PC-3 (cell line): ENCODE measurements around the gene SLC35F2. TPM values are rescaled to one million over a fixed set of nuclear protein-coding genes. Genes with fewer than 3 reads are reported as not detected.

Source experiments
- ATAC-seq: fragments of 200-7000 bp; cut with Tn5 transposase; 2 replicates; pipeline ENCODE4 v1.9.1; 2020; ENCODE audit warnings: mild to moderate bottlenecking, moderate library complexity
- BruUV-seq: library from RNA; stranded (reverse); fragments of 400-500 nt; replicated peaks from 2 replicates; lab custom pipeline; 2021; lab: Mats Ljungman, UMichigan
- CTCF ChIA-PET: fragments of 300-600 bp; sonication (Branson Sonifier 250); formaldehyde crosslinking; loops from one replicate; lab custom pipeline; 2022; ENCODE audit warnings: antibody characterized with exemption; lab: Charles Lee
- POLR2A ChIA-PET: fragments of 300-600 bp; sonication (Branson Sonifier 250); formaldehyde crosslinking; loops from one replicate; lab custom pipeline; 2022; ENCODE audit warnings: antibody characterized with exemption; ENCODE audit not compliant: unreplicated experiment; lab: Charles Lee
- DNase-seq: peaks from one replicate; pipeline ENCODE4 v3.0.0-alpha.2; 2015
- H2AFZ ChIP-seq: fragments of 300-600 bp; sonication (generic); 2 replicates; pipeline ENCODE4 v1.6.0; 2016; ENCODE audit warnings: antibody characterized with exemption, low read length
- H3F3A ChIP-seq: fragments of 300-600 bp; sonication (generic); one replicate; pipeline ENCODE4 v1.6.0; 2017; ENCODE audit warnings: antibody characterized with exemption, low read length, control low read depth, mild to moderate bottlenecking; ENCODE audit not compliant: unreplicated experiment
- H3K27ac ChIP-seq: fragments of 300-600 bp; sonication (generic); 2 replicates; pipeline ENCODE4 v1.5.1; 2016; ENCODE audit warnings: mild to moderate bottlenecking, low read length
- H3K27me3 ChIP-seq: fragments of 300-600 bp; sonication (generic); 2 replicates; pipeline ENCODE4 v1.6.1; 2016; ENCODE audit warnings: low read length, mixed read lengths
- H3K36me3 ChIP-seq: fragments of 300-600 bp; sonication (generic); 2 replicates; pipeline ENCODE4 v1.6.1; 2016; ENCODE audit warnings: low read depth, mixed run types, low read length, mixed read lengths
- H3K4me1 ChIP-seq: fragments of 300-600 bp; sonication (generic); 2 replicates; pipeline ENCODE4 v1.5.1; 2016; ENCODE audit warnings: low read length; ENCODE audit not compliant: insufficient read depth
- H3K4me2 ChIP-seq: fragments of 300-600 bp; sonication (generic); 2 replicates; pipeline ENCODE4 v1.6.0; 2016; ENCODE audit warnings: low read length
- H3K4me3 ChIP-seq: fragments of 300-600 bp; sonication (generic); 2 replicates; pipeline ENCODE4 v1.5.1; 2016; ENCODE audit warnings: mild to moderate bottlenecking, low read length, mixed read lengths
- H3K79me2 ChIP-seq: fragments of 300-600 bp; sonication (generic); 2 replicates; pipeline ENCODE4 v1.6.1; 2017; ENCODE audit warnings: low read length, mixed read lengths
- H3K9ac ChIP-seq: fragments of 300-600 bp; sonication (generic); 2 replicates; pipeline ENCODE4 v1.6.0; 2016; ENCODE audit warnings: mild to moderate bottlenecking, low read length
- H3K9me2 ChIP-seq: fragments of 300-600 bp; sonication (generic); replicated peaks from 2 replicates; pipeline ENCODE4 v1.6.1; 2016; ENCODE audit warnings: mixed run types, low read length, mixed read lengths
- H3K9me3 ChIP-seq: fragments of 300-600 bp; sonication (generic); 2 replicates; pipeline ENCODE4 v1.6.1; 2016; ENCODE audit warnings: low read length, mixed read lengths
- H4K20me1 ChIP-seq: fragments of 300-600 bp; sonication (generic); 2 replicates; pipeline ENCODE4 v1.6.1; 2016; ENCODE audit warnings: low read length, mixed read lengths
- EZH2 ChIP-seq: fragments of 300-600 bp; sonication (generic); IDR thresholded peaks from one replicate; pipeline ENCODE4 v1.6.1; 2017; ENCODE audit warnings: antibody characterized with exemption, mild to moderate bottlenecking, low read length; ENCODE audit not compliant: unreplicated experiment
- EZH2phosphoT487 ChIP-seq: fragments of 300-600 bp; sonication (generic); IDR thresholded peaks from 2 replicates; pipeline ENCODE4 v1.6.1; 2018; ENCODE audit warnings: mild to moderate bottlenecking, antibody characterized with exemption, low read length, borderline replicate concordance
- intact Hi-C: fragments of 100-400 bp; cut with micrococcal nuclease; formaldehyde crosslinking; loops from 2 replicates; pipeline ENCODE4 v1.9.0; 2023
- total RNA-seq: library from RNA; depleted of rRNA; stranded (reverse); fragments of >200 nt; gene quantifications from 2 replicates; pipeline ENCODE4 v1.2.3, GENCODE V29; 2014
- TF ChIP-seq, protein P1 (sequence below): fragments of 300-600 bp; sonication (generic); conservative IDR thresholded peaks from 2 replicates; pipeline ENCODE4 v1.5.1; 2017; ENCODE audit warnings: antibody characterized with exemption, low read depth, mild to moderate bottlenecking, low read length

Gene SLC35F2
- total RNA-seq, 1 experiment from 2014 or later = 210 TPM

DNA sequence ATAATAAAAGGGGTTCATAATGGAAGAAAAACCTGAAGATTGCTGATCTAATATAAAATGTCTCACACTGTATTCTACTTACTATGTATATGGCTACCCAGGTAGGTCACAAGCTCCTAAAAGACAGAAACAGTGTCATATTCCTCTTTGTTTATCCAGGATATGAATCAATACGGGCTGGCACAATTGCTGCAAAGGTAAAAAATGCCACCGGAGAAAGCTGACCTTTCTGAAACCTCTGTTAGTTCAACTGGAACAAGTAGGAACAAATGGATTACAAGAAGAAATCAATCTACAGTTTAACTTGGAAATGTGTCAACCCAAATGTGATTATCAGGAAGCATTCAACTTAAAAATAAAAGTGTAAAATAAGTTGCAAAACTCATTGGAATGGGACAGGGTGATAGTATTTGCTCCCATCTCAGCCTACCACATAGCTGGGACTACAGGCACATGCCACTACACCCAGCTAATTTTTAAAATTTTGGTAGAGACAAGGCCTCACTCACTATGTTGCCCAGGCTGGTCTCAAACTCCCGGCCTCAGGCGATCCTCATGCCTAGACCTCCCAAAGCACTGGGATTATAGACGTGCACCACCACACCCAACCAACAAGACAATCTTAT lies 27.6 kb downstream of the SLC35F2 start:
- DNase-seq (peak; percentile 97), ATAC-seq (peak; percentile 95)
- TF ChIP-seq EZH2 (no peak), EZH2phosphoT487 (no peak)
- TF ChIP-seq, protein P1, sequence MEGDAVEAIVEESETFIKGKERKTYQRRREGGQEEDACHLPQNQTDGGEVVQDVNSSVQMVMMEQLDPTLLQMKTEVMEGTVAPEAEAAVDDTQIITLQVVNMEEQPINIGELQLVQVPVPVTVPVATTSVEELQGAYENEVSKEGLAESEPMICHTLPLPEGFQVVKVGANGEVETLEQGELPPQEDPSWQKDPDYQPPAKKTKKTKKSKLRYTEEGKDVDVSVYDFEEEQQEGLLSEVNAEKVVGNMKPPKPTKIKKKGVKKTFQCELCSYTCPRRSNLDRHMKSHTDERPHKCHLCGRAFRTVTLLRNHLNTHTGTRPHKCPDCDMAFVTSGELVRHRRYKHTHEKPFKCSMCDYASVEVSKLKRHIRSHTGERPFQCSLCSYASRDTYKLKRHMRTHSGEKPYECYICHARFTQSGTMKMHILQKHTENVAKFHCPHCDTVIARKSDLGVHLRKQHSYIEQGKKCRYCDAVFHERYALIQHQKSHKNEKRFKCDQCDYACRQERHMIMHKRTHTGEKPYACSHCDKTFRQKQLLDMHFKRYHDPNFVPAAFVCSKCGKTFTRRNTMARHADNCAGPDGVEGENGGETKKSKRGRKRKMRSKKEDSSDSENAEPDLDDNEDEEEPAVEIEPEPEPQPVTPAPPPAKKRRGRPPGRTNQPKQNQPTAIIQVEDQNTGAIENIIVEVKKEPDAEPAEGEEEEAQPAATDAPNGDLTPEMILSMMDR = no peak
- no peaks in the 10 kb centered on the region for H3K9me3 ChIP-seq
- intact Hi-C loops = loop anchor here (1.0 kb wide), 2 partner anchors 9 to 28 kb away; no protein-coding TSS in a partner anchor
- H3K79me2 ChIP-seq = peaks cover 98% of the 10 kb centered on the region
- POLR2A ChIA-PET = interaction anchor here (0.5 to 0.7 kb wide), 3 partner anchors 38 to 1069 kb away, joined by 4 to 7 read pairs (median 5); partner anchors contain the start of gene CWF19L2
- H3K27ac ChIP-seq = peak overlapping the region; percentile 73
- no TSS peak for BruUV-seq
- CTCF ChIA-PET = interaction anchor here (0.5 to 1.2 kb wide), 3 partner anchors 10 to 68 kb away, joined by 3 to 6 read pairs (median 4); no protein-coding TSS in a partner anchor
- peaks cover 46% of the 10 kb centered on the region for H4K20me1 ChIP-seq
- H3K36me3 ChIP-seq = 0 out of 2 replicates have a peak, but pooled peaks cover 3% of the 10 kb centered on the region
- H2AFZ ChIP-seq = no peak overlapping the region
- peak overlapping the region; percentile 5; the same call in 1 of the 2 replicates for H3K9ac ChIP-seq
- peak overlapping the region; percentile 17; the same call in 1 of the 2 replicates for H3K4me3 ChIP-seq
- H3K4me2 ChIP-seq = peak overlapping the region; percentile 59
- no peaks in the 10 kb centered on the region for H3F3A ChIP-seq
- H3K9me2 ChIP-seq = no peaks in the 10 kb centered on the region
- no peaks in the 10 kb centered on the region for H3K27me3 ChIP-seq
- H3K4me1 ChIP-seq = peaks cover 39% of the 10 kb centered on the region

DNA sequence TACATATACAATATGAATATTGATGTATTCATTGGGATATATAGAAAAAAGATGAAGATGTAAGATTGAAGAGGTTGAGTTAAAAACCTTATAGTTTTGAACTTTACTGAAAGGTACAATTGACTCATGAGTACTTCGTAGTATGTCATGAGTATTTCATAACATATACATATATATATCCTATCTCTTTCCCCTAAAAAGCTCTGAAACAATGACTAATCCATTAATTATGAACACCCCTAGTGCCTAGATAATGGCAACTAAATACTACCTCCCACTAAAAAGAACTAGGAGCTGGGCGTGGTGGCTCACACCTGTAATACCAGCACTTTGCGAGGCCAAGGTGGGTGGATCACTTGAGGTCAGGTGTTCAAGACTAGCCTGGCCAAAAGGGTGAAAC lies 31.5 kb downstream of the SLC35F2 start:
- H3K36me3 ChIP-seq = no peaks in the 10 kb centered on the region; the same call in 1 of the 2 replicates
- no peaks in the 10 kb centered on the region for H3K27me3 ChIP-seq
- H2AFZ ChIP-seq = no peak overlapping the region
- H3K4me1 ChIP-seq = peaks cover 36% of the 10 kb centered on the region
- no peaks in the 10 kb centered on the region for H3F3A ChIP-seq
- no peak overlapping the region for H3K27ac ChIP-seq
- BruUV-seq = no TSS peak
- H3K79me2 ChIP-seq = peaks cover 98% of the 10 kb centered on the region
- H3K9me3 ChIP-seq = no peaks in the 10 kb centered on the region
- no peak overlapping the region for H3K4me3 ChIP-seq
- H4K20me1 ChIP-seq = peaks cover 51% of the 10 kb centered on the region
- intact Hi-C loops = no loop called here
- DNase-seq (no peak), ATAC-seq (no peak)
- H3K9me2 ChIP-seq = no peaks in the 10 kb centered on the region
- H3K4me2 ChIP-seq = no peak overlapping the region
- POLR2A ChIA-PET = no interaction called here
- no peak overlapping the region for H3K9ac ChIP-seq
- TF ChIP-seq EZH2 (no peak), EZH2phosphoT487 (no peak)
- TF ChIP-seq, protein P1 = no peak
- CTCF ChIA-PET = no interaction called here

DNA sequence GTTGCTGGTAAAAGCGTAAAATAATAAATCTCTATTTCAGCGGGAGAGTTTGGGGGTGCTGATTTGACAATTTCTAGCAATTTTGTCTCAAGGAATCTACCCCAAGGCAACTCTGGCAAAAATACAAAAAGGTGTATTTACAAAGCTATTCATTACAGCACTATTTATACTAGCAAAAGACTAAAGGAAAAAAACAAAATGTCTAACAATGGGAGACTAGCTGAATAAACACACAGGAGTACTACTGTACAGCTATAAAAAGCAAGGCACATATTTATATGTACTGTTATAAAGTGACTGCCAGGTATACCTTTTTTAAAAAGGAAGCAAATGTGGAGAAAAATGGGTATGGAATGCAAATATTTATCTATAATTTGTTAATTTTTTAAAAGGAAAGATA lies 32.7 kb downstream of the SLC35F2 start:
- POLR2A ChIA-PET = interaction anchor here (0.6 to 0.7 kb wide), 2 partner anchors 27 to 780 kb away, joined by 7 to 15 read pairs; no protein-coding TSS in a partner anchor

More for the DNA sequence above, 32.7 kb downstream of the SLC35F2 start:
- H3K4me1 ChIP-seq = peaks cover 24% of the 10 kb centered on the region
- no peaks in the 10 kb centered on the region for H3F3A ChIP-seq
- no peaks in the 10 kb centered on the region for H3K9me2 ChIP-seq
- H3K36me3 ChIP-seq = no peaks in the 10 kb centered on the region; the same call in 1 of the 2 replicates
- H3K27ac ChIP-seq = no peak overlapping the region
- TF ChIP-seq EZH2 = no peak
- no peak for TF ChIP-seq EZH2phosphoT487
- DNase-seq (no peak), ATAC-seq (peak; percentile 33)
- no peak overlapping the region for H3K4me2 ChIP-seq
- H3K9me3 ChIP-seq = no peaks in the 10 kb centered on the region
- no peaks in the 10 kb centered on the region for H3K27me3 ChIP-seq
- H4K20me1 ChIP-seq = peaks cover 51% of the 10 kb centered on the region
- CTCF ChIA-PET = interaction anchor here (0.7 kb wide), 1 partner anchor 106 kb away, joined by 5 read pairs; no protein-coding TSS in a partner anchor
- no TSS peak for BruUV-seq
- H2AFZ ChIP-seq = no peak overlapping the region
- H3K9ac ChIP-seq = no peak overlapping the region
- H3K4me3 ChIP-seq = no peak overlapping the region
- intact Hi-C loops = no loop called here
- peaks cover 100% of the 10 kb centered on the region for H3K79me2 ChIP-seq
